ENCODE results near the gene RPS25.

Gene RPS25

GRCh38 chr11:119057000-119057769 is 39.0 kb upstream of the RPS25 start, which contains the start of gene HYOU1:
Gene HYOU1, minus strand, starts transcription at chr11:119057205. Its CDS starts 1,045 bp downstream, at chr11:119056160.
- H3K4me3 ChIP-seq (replicated peaks in 1 of 2; ENCODE audit: low read depth in 2 of 2, low read length in 2 of 2): peak within 1 kb of the TSS; percentile 87 to 93
- TF ChIP-seq CTCF (IDR thresholded peaks at IDR 0.05; ENCODE audit: low read depth, low read length): peak; percentile 29
- DNase-seq (ENCODE audit: low read depth in 2 of 2): peak; percentile 96 to 97

GRCh38 chr11:119056421-119056999 is 38.4 kb upstream of the RPS25 start:
- DNase-seq (ENCODE audit: low read depth in 2 of 2): peak; percentile 5 to 7
- peak overlapping the region; percentile 87 to 93 for H3K4me3 ChIP-seq (replicated peaks in 1 of 2; ENCODE audit: low read depth in 2 of 2, low read length in 2 of 2)
- no peak for TF ChIP-seq CTCF (IDR thresholded peaks at IDR 0.05; ENCODE audit: low read depth, low read length)

GRCh38 chr11:119055901-119056300 is 37.8 kb upstream of the RPS25 start:
- TF ChIP-seq CTCF (IDR thresholded peaks at IDR 0.05; ENCODE audit: low read depth, low read length): peak; percentile 12
- peak; percentile 43 to 50 for DNase-seq (ENCODE audit: low read depth in 2 of 2)
- H3K4me3 ChIP-seq (replicated peaks in 1 of 2; ENCODE audit: low read depth in 2 of 2, low read length in 2 of 2): peak overlapping the region; percentile 87 to 93

GRCh38 chr11:119054418-119054817 is 36.3 kb upstream of the RPS25 start:
- no peak for DNase-seq (ENCODE audit: low read depth in 2 of 2)
- TF ChIP-seq CTCF (IDR thresholded peaks at IDR 0.05; ENCODE audit: low read depth, low read length): no peak
- H3K4me3 ChIP-seq (replicated peaks in 1 of 2; ENCODE audit: low read depth in 2 of 2, low read length in 2 of 2): no peak overlapping the region

GRCh38 chr11:119052163-119052814 is 34.1 kb upstream of the RPS25 start:
- DNase-seq (ENCODE audit: low read depth in 2 of 2): no peak
- no peak for TF ChIP-seq CTCF (IDR thresholded peaks at IDR 0.05; ENCODE audit: low read depth, low read length)

GRCh38 chr11:119051440-119052162 is 33.5 kb upstream of the RPS25 start:
- no peak for DNase-seq (ENCODE audit: low read depth in 2 of 2)
- H3K4me3 ChIP-seq (replicated peaks in 1 of 2; ENCODE audit: low read depth in 2 of 2, low read length in 2 of 2): no peak overlapping the region
- TF ChIP-seq CTCF (IDR thresholded peaks at IDR 0.05; ENCODE audit: low read depth, low read length): no peak

More at GRCh38 chr11:119052163-119052814, 34.1 kb upstream of the RPS25 start:
- no peak overlapping the region for H3K4me3 ChIP-seq (replicated peaks in 1 of 2; ENCODE audit: low read depth in 2 of 2, low read length in 2 of 2)
